Trophoblast cell (in vitro differentiated cells and primary cell): ENCODE results near the gene AGPAT3.

Experiments
- DNase-seq, 2 donors: peaks; one replicate each; pipeline ENCODE4 v3.0.0-alpha.2; 2016
- H2AFZ ChIP-seq: 2 replicates; pipeline ENCODE4 v1.6.1; 2013; ENCODE audit warnings: low read length, moderate library complexity, mild to moderate bottlenecking; ENCODE audit not compliant: insufficient read depth, poor library complexity
- H2AK5ac ChIP-seq: 2 replicates; pipeline ENCODE4 v1.6.1; 2013; ENCODE audit warnings: mild to moderate bottlenecking, low read length
- H2BK120ac ChIP-seq: 2 replicates; pipeline ENCODE4 v1.6.1; 2013; ENCODE audit warnings: low read length, mild to moderate bottlenecking, moderate library complexity; ENCODE audit not compliant: insufficient read depth, poor library complexity
- H2BK12ac ChIP-seq: 2 replicates; pipeline ENCODE4 v1.6.1; 2013; ENCODE audit warnings: mild to moderate bottlenecking, low read length, moderate library complexity
- H2BK5ac ChIP-seq: 2 replicates; pipeline ENCODE4 v1.6.1; 2013; ENCODE audit warnings: low read length, low read depth, moderate library complexity, mild to moderate bottlenecking; ENCODE audit not compliant: poor library complexity
- H3K14ac ChIP-seq: 2 replicates; pipeline ENCODE4 v1.6.1; 2013; ENCODE audit warnings: mild to moderate bottlenecking, low read length
- H3K18ac ChIP-seq: 2 replicates; pipeline ENCODE4 v1.6.1; 2013; ENCODE audit warnings: mild to moderate bottlenecking, low read length
- H3K23ac ChIP-seq: 2 replicates; pipeline ENCODE4 v1.6.1; 2013; ENCODE audit warnings: low read length
- H3K27ac ChIP-seq: 2 replicates; pipeline ENCODE4 v1.5.1; 2013; ENCODE audit warnings: low read depth, mild to moderate bottlenecking, inconsistent platforms, low read length, moderate library complexity
- H3K27me3 ChIP-seq: 2 replicates; pipeline ENCODE4 v1.6.1; 2013; ENCODE audit warnings: inconsistent platforms, mild to moderate bottlenecking, low read length, moderate library complexity; ENCODE audit not compliant: insufficient read depth
- H3K36me3 ChIP-seq, 2 experiments: 1 replicate in 1 of 2; 2 replicates in 1 of 2; pipeline ENCODE4 v1.6.1; 2013; ENCODE audit warnings: low read length in 2 of 2, mild to moderate bottlenecking in 2 of 2, moderate library complexity in 1 of 2; ENCODE audit not compliant: insufficient read depth in 2 of 2, control insufficient read depth in 1 of 2
- H3K4ac ChIP-seq: 2 replicates; pipeline ENCODE4 v1.6.1; 2013; ENCODE audit warnings: low read depth, mild to moderate bottlenecking, low read length, moderate library complexity
- H3K4me1 ChIP-seq, 2 experiments: 1 replicate in 1 of 2; 2 replicates in 1 of 2; pipeline ENCODE4 v1.6.1; 2013; ENCODE audit warnings: low read length in 2 of 2, mild to moderate bottlenecking in 2 of 2, moderate library complexity in 1 of 2; ENCODE audit not compliant: insufficient read depth in 2 of 2, control insufficient read depth in 1 of 2
- H3K4me2 ChIP-seq: 2 replicates; pipeline ENCODE4 v1.6.1; 2013; ENCODE audit warnings: inconsistent platforms, mild to moderate bottlenecking, low read length, moderate library complexity
- H3K4me3 ChIP-seq: 2 replicates; pipeline ENCODE4 v1.5.1; 2013; ENCODE audit warnings: mild to moderate bottlenecking, low read depth, low read length, inconsistent platforms
- H3K79me1 ChIP-seq: one replicate; pipeline ENCODE4 v1.6.1; 2013; ENCODE audit warnings: low read length
- H3K79me2 ChIP-seq: 2 replicates; pipeline ENCODE4 v1.6.1; 2013; ENCODE audit warnings: low read length, mild to moderate bottlenecking; ENCODE audit not compliant: control insufficient read depth, insufficient read depth, poor library complexity
- H3K9ac ChIP-seq: 2 replicates; pipeline ENCODE4 v1.6.1; 2013; ENCODE audit warnings: mild to moderate bottlenecking, low read length
- H3K9me3 ChIP-seq: 2 replicates; pipeline ENCODE4 v1.6.1; 2013; ENCODE audit warnings: low read depth, mild to moderate bottlenecking, control low read depth, inconsistent platforms, low read length; ENCODE audit not compliant: insufficient read depth
- H4K12ac ChIP-seq: 2 replicates; pipeline ENCODE4 v1.6.1; 2013; ENCODE audit warnings: low read depth, mild to moderate bottlenecking, low read length, moderate library complexity
- H4K8ac ChIP-seq: 2 replicates; pipeline ENCODE4 v1.6.1; 2013; ENCODE audit warnings: low read depth, mild to moderate bottlenecking, low read length, moderate library complexity
- H4K91ac ChIP-seq: one replicate; pipeline ENCODE4 v1.6.1; 2013; ENCODE audit warnings: low read depth, mild to moderate bottlenecking, low read length, moderate library complexity
- WGBS: extraction: QIAGEN DNeasy Blood & Tissue Kit; methylation state at CpG from one replicate; pipeline ENCODE4 v1.1.7; 2013; ENCODE audit warnings: missing lambda C conversion rate; ENCODE audit not compliant: insufficient read length, insufficient coverage; ENCODE audit errors: extremely low coverage; 5-methylcytosine and 5-hydroxymethylcytosine counted together

The AGPAT3 gene

DNA sequence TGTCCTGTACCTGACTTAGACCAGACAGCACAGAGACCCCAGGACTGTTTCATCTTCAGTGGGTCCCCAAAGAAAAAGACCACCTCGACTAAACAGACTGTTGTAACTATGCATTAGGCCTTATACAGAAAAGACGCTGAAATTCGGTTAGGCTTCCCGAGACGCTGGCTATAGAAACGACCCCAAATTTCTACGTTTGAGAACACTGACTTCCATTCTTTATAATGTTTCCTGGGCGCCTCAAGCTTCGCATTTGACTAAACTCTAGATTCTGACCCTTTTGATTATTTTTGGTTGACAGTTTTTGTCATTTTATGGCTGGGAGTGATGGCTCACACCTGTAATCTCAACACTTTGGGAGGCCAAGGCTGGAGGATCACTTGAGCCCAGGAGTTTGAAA, 146.1 kb downstream of the AGPAT3 start:
- no peak overlapping the region for H4K12ac ChIP-seq
- no peak overlapping the region for H3K4ac ChIP-seq
- H3K14ac ChIP-seq = no peak overlapping the region
- no peak overlapping the region for H3K18ac ChIP-seq
- H3K4me2 ChIP-seq = peak overlapping the region; percentile 93
- peak overlapping the region; percentile 92 for H3K27ac ChIP-seq
- no peaks in the 10 kb centered on the region for H3K27me3 ChIP-seq
- no peak overlapping the region for H2BK12ac ChIP-seq
- peaks cover 16% of the 10 kb centered on the region for H3K79me2 ChIP-seq
- H2BK5ac ChIP-seq = no peak overlapping the region
- no peak overlapping the region for H2AK5ac ChIP-seq
- H3K79me1 ChIP-seq = peaks cover 10% of the 10 kb centered on the region
- peak overlapping the region; percentile 4 for H4K8ac ChIP-seq
- no CpG with 5 or more reads among the region's 9 CpGs for WGBS
- peak overlapping the region; percentile 100 for H3K4me3 ChIP-seq
- H3K9me3 ChIP-seq = peaks cover 3% of the 10 kb centered on the region
- H3K36me3 ChIP-seq = no peaks in the 10 kb centered on the region
- H4K91ac ChIP-seq = peak overlapping the region; percentile 2
- H2AFZ ChIP-seq = no peak overlapping the region
- H2BK120ac ChIP-seq = peak overlapping the region; percentile 2
- H3K23ac ChIP-seq = no peak overlapping the region
- H3K9ac ChIP-seq = no peak overlapping the region
- H3K4me1 ChIP-seq = peaks cover 10 to 11% of the 10 kb centered on the region in 2 experiments
- DNase-seq = no peak

DNA sequence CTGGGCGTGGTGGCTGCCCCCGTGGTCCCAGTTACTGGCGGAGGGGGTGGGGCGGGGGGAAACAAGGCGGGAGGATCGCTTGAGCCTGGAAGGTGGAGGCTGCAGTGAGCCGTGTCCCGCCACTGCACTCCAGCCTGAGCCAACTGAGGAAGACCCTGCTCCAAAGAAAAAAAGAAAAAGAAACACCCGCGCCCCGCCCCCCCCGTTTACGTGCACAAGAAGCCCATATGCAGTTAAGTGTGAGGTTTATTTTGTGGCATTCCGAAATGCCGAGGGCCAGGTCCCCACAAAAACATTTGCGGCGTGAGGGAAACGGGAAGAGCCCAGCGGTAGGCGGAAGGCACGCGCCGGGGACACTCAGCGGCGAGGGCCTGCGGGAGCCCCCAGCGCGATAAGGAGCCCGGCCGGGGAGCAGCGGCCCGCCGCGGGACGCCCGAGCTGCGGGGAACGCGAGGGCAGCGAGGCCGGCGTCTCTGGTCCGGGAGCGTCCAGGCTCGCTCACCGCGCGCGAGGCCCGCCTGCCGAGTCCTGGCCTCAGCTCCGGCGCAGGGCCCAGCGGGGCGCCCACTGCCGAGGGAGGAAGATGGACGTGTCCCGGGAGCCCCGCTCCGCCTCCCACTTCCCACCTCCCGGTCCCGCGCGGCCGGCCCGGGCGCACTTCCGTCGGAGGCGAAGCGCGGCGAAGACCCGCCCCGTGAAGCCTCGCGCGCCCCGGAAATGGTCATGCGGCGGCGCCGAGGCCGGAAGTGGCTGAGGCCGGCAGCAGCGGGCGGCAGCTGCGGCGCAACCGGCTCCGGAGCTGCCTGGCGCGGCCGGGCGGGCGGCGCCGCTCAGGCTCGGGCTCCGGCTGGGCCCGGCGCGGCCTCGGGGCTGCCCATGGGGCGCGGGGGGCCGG, 146.8 kb downstream of the AGPAT3 start, which contains the start of gene TRAPPC10:
TRAPPC10 (plus strand) TSS at position 731 of the 895 bp plus-strand sequence. CDS start 185 bp downstream, outside the sequence.
- peak within 1 kb of the TSS; percentile 54 for H2BK120ac ChIP-seq
- H3K36me3 ChIP-seq = no peaks in the 10 kb centered on the region
- peak; percentile 72 to 86 for DNase-seq
- H2BK12ac ChIP-seq = peak within 1 kb of the TSS; percentile 20
- peak within 1 kb of the TSS; percentile 100 for H3K4me3 ChIP-seq
- peak within 1 kb of the TSS; percentile 98 for H4K12ac ChIP-seq
- peak within 1 kb of the TSS; percentile 90 for H2BK5ac ChIP-seq
- H4K8ac ChIP-seq = peak within 1 kb of the TSS; percentile 98
- peak within 1 kb of the TSS; percentile 71 for H2AK5ac ChIP-seq
- H3K9ac ChIP-seq = peak within 1 kb of the TSS; percentile 98
- H3K4me2 ChIP-seq = peak within 1 kb of the TSS; percentile 93
- no peaks in the 10 kb centered on the region for H3K27me3 ChIP-seq
- H3K79me2 ChIP-seq = peaks cover 16% of the 10 kb centered on the region
- peaks cover 8 to 9% of the 10 kb centered on the region in 2 experiments for H3K4me1 ChIP-seq
- H3K14ac ChIP-seq = peak within 1 kb of the TSS; percentile 97
- WGBS = no CpG with 5 or more reads among the region's 107 CpGs
- H4K91ac ChIP-seq = peak within 1 kb of the TSS; percentile 92
- no peak within 1 kb of the TSS for H3K23ac ChIP-seq
- peak within 1 kb of the TSS; percentile 96 for H2AFZ ChIP-seq
- H3K9me3 ChIP-seq = peaks cover 3% of the 10 kb centered on the region
- H3K27ac ChIP-seq = peak within 1 kb of the TSS; percentile 92
- H3K79me1 ChIP-seq = peaks cover 8% of the 10 kb centered on the region
- H3K4ac ChIP-seq = peak within 1 kb of the TSS; percentile 94
- peak within 1 kb of the TSS; percentile 96 for H3K18ac ChIP-seq

DNA sequence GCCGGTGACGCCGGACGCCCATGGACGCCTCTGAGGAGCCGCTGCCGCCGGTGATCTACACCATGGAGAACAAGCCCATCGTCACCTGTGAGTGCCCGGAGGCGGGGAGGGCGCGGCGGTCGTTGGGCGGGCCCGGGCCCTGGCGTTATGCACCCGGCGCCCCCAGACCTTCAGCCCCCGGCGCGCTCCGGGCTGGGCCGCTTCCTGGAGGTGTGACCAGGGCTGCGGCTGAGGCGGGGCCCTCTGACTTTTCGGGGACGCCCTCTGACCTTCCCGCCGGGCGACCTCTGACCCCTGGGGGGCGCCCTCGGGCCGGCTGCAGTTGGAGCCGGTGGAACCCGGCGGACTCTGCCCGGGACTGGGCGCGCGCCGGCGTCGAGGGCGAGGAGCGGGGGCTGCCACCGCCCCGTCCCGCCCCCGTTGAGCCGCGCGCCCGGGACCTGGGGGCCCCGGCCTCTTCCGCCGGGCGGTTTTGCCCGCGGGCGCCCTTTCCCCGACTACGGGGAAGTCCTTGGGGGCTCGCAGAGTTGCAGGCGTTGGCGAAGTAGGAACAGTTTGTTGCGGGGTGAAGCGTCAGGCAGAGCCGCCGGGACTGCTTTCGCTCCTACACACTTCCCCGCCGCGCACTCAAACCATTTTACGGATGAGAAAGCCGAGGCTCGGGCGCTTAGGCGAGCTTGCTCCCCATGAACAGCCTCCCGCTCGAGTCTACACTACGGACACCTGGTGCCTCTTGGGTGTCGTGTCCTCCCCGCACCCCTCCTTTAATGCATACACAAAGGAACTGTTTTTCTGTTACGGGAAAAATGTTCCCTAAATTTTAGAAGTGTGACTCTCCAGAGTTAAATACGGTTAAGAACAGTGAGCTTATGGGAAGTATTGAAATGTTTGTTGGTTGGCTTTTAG, 147.7 kb downstream of the AGPAT3 start:
- Histone ChIP-seq H3K36me3 (no peaks in the 10 kb centered on the region), H2BK120ac (no peak overlapping the region), H3K18ac (peak overlapping the region; percentile 85), H3K79me2 (peaks cover 18% of the 10 kb centered on the region), H4K8ac (peak overlapping the region; percentile 93), H3K27ac (peak overlapping the region; percentile 78), H3K14ac (peak overlapping the region; percentile 83), H3K4me2 (peak overlapping the region; percentile 93), H3K4me3 (peak overlapping the region; percentile 100), H3K23ac (no peak overlapping the region), H3K9me3 (peaks cover 3% of the 10 kb centered on the region), H3K4ac (peak overlapping the region; percentile 94), H2BK12ac (peak overlapping the region; percentile 20), H4K12ac (peak overlapping the region; percentile 77), H2AFZ (peak overlapping the region; percentile 96), H3K4me1 (peaks cover 8% of the 10 kb centered on the region in 2 experiments), H4K91ac (peak overlapping the region; percentile 92), H3K27me3 (no peaks in the 10 kb centered on the region), H3K9ac (peak overlapping the region; percentile 93), H2AK5ac (no peak overlapping the region), H2BK5ac (peak overlapping the region; percentile 89), H3K79me1 (peaks cover 8% of the 10 kb centered on the region)
- no CpG with 5 or more reads among the region's 87 CpGs for WGBS
- peak; percentile 44 to 54 for DNase-seq
